Activated naive CD4-positive, alpha-beta T cell treated with anti-CD3 and anti-CD28 coated beads, Interleukin-2, amount 50 U/mL, for 24 hours (primary cell): ENCODE measurements around the gene CPSF4.
A peak's percentile ranks its signal among the peaks of the same experiment; 100 is the strongest.
"Not testable (repeated sequence)": the region's sequence is repeated elsewhere in the genome, so short reads cannot be mapped to it uniquely, and the experiment has no call there.

ENCODE experiments used
- H3K27ac Mint-ChIP-seq: one replicate; pipeline ENCODE4 v1.8.0; 2021; ENCODE audit warnings: mild to moderate bottlenecking, mixed read lengths
- H3K27me3 Mint-ChIP-seq: one replicate; pipeline ENCODE4 v1.8.0; 2021; ENCODE audit warnings: mixed read lengths
- H3K36me3 Mint-ChIP-seq: one replicate; pipeline ENCODE4 v1.8.0; 2021; ENCODE audit warnings: mixed read lengths
- H3K4me1 Mint-ChIP-seq: one replicate; pipeline ENCODE4 v1.8.0; 2021; ENCODE audit warnings: mixed read lengths
- H3K4me3 Mint-ChIP-seq: one replicate; pipeline ENCODE4 v1.8.0; 2021; ENCODE audit warnings: mild to moderate bottlenecking, mixed read lengths
- H3K9me3 Mint-ChIP-seq: one replicate; pipeline ENCODE4 v1.8.0; 2021; ENCODE audit warnings: mixed read lengths

CPSF4 gene

DNA sequence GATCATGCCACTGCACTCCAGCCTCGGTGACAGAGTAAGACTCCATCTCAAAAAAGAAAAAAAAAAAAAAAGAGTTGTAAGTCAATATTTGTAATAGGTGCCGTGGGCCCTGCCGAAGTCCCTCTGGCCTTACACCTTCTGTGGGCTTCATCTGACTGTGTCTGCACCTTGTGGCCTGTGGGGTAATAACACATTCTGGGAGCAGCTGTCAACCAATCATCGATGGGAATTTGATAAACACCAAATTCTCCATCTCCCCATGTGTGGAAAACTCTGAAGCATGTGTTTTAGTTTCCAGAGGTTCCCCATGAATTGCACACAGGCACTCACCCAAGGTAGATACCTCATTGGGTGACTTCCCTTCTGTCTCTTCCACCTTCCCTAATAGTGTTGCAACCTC, 50.5 kb downstream of the CPSF4 start:
- Mint-ChIP-seq H3K9me3 (no peaks in the 10 kb centered on the region), H3K27ac (no peak overlapping the region), H3K4me1 (no peaks in the 10 kb centered on the region), H3K4me3 (no peak overlapping the region), H3K27me3 (no peaks in the 10 kb centered on the region), H3K36me3 (peaks cover 22% of the 10 kb centered on the region)

DNA sequence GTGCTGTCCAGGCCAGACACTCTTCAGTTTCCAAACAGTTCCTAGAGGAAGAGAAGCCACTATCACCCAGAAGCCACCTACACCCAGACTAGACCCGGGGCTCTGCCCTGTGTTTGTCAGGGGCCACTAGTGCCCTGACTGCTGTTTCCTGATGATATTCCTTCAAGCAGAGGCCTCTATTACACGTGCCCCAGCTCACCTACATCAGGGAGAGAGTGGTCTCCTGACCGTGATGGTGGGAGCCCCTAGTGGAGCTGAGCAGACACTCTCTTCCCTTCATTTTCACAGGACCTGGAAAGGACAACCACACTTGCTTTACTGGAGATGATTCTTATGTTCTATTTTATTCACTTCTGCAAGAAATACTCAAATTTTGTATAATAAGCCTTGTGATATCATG, 52.1 kb downstream of the CPSF4 start:
- peaks cover 24% of the 10 kb centered on the region for H3K36me3 Mint-ChIP-seq
- no peaks in the 10 kb centered on the region for H3K9me3 Mint-ChIP-seq
- H3K4me1 Mint-ChIP-seq = no peaks in the 10 kb centered on the region
- H3K4me3 Mint-ChIP-seq = no peak overlapping the region
- H3K27ac Mint-ChIP-seq = no peak overlapping the region
- H3K27me3 Mint-ChIP-seq = no peaks in the 10 kb centered on the region

DNA sequence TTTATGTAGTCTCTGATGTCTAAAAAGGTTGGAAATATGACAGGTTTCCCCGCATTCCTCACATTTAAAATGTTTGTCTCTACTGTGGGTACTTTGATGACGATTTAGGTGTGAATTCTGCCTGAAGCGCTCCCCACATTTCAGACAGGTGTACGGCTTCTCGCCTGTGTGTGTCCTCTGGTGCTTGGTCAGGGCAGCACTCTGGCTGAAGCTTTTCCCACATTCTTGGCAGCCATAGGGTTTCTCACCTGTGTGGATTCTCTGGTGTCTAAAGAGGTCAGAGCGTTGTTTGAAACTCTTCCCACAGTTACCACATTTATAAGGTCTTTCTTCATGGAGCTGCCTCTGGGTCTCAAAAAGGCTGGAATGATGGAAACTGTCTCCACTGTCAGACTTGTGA, 55.1 kb downstream of the CPSF4 start:
- Mint-ChIP-seq H3K27ac (no peak overlapping the region), H3K4me1 (peaks cover 21% of the 10 kb centered on the region), H3K4me3 (no peak overlapping the region), H3K36me3 (peaks cover 34% of the 10 kb centered on the region), H3K9me3 (no peaks in the 10 kb centered on the region), H3K27me3 (no peaks in the 10 kb centered on the region)

DNA sequence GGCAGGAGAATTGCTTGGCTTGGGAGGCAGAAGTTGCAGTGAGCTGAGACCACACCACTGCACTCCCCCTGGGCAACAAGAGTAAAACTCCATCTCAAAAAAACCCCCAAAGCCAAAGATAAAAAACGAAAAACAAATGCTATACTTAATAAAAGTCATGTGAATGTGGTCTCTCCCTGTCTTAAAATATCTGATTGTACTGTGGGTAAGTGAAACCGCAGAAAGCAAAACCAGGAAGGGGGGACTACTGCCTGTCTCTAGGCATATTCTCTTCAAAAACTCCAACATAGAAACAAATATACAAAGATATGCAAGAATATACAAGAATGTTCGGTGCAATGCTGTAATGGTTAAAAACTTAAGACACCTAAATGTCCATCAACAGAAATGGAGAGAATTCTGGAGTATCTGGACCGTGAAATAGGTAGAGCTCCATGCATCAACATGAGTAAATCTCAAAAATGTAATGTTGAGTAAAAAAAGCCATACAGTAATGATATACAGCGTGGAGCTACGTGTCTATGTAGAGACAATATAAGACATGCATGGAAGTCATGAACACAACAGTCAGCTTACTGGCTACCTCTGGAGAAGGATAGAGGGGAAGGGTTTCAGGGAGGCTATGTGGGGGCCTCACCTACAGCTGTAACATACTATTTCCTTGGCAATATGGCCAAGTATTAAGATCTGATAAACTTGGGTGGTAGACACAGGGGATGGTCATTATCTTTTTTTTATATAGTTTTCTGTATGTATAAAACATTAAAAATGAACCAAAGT, 59.2 kb downstream of the CPSF4 start:
- Mint-ChIP-seq H3K4me1 (peaks cover 26% of the 10 kb centered on the region), H3K27me3 (no peaks in the 10 kb centered on the region), H3K36me3 (peaks cover 27% of the 10 kb centered on the region), H3K9me3 (no peaks in the 10 kb centered on the region), H3K4me3 (peak overlapping the region; percentile 99), H3K27ac (peak overlapping the region; percentile 82)

DNA sequence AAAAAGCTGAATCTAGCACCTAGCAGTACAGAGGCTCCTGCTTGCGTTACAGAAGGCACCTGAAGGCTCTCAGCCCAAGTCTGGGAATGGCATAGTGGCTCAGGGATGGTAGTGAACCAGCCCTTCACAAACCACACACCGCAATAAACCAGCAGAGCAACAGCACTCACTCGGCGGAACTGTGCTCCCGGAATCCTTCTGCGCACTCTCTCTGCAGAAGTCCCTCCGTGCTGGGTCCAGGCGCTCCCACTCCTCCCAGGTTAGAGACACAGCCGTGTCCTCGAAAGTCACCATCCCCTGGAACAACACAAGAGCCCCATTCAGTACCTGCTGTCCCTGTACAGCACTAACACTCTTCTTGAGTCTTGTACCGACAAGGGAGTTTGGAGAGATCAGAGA, 59.8 kb downstream of the CPSF4 start:
- H3K4me1 Mint-ChIP-seq = peaks cover 26% of the 10 kb centered on the region

DNA sequence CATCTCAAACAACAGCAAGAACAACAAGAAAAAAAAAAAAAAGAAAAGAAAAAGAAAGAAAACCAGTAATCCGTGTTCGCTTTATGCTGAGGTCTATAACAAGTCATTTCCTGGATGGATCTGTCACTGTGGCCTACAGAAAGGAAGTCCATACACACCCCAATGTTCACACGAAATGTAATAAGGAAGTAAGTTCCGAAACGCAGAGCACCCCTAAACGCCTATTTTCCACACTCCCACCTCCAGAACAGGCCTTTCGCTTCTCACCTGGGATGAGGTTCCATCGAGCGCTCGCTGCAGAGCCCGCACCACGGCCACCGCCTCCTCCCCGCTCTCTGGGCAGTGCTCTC, 60.6 kb downstream of the CPSF4 start:
- H3K4me1 Mint-ChIP-seq = peaks cover 26% of the 10 kb centered on the region
- H3K9me3 Mint-ChIP-seq = no peaks in the 10 kb centered on the region
- H3K27me3 Mint-ChIP-seq = no peaks in the 10 kb centered on the region
- H3K4me3 Mint-ChIP-seq = peak overlapping the region; percentile 99
- peaks cover 13% of the 10 kb centered on the region for H3K36me3 Mint-ChIP-seq
- peak overlapping the region; percentile 99 for H3K27ac Mint-ChIP-seq

More for the DNA sequence above, 59.8 kb downstream of the CPSF4 start:
- H3K27me3 Mint-ChIP-seq = no peaks in the 10 kb centered on the region
- peak overlapping the region; percentile 99 for H3K4me3 Mint-ChIP-seq
- H3K9me3 Mint-ChIP-seq = no peaks in the 10 kb centered on the region
- H3K27ac Mint-ChIP-seq = peak overlapping the region; percentile 47
- peaks cover 21% of the 10 kb centered on the region for H3K36me3 Mint-ChIP-seq

DNA sequence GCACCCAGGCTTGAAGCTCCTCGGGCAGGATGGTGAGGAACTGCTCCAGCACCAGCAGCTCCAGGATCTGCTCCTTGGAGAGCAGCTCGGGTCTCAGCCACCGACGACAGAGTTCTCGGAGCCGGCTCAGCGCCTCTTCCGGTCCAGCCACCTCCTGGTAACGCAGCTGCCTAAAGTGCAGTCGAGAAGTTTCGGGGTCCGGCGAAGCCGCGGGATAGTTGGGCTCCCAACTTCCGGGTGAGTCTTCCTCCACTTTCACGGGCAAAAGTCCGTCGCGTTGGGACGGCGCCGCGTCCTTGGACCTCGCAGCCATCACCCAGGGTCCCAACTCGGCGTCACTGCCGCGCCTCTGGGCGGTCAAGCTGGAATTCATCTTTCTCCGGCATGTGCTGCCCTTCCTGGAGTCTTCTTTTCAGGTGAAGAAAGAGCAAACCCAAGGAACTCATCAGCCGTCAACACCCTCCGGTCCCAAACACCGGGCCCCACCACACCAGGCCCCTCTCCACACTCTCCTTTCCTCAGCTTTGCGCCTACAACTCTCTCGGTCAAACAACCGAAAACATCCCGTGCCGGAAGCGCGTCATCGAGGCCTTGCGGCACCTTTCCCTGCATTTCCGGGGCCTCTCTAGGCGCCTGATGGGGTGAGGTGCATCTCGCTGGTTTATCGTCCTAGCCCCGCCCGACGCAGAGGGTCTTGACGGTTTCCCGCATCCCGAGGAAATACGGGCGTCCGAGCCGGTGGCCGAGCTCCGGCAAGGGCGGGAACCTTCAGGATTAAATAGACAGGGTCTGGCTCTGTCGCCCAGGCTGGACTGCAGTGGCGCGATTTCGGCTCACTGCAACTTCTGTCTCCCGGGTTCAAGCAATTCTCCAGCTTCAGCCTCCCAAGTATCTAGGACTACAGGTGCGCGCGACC, 61.2 kb downstream of the CPSF4 start, which contains the start of gene ZNF394:
TSS of gene ZNF394 (minus strand) at position 561 of the 916 bp plus-strand sequence. CDS start at position 373, 188 bp downstream.
- Mint-ChIP-seq H3K27me3 (no peaks in the 10 kb centered on the region), H3K4me1 (peaks cover 26% of the 10 kb centered on the region), H3K9me3 (no peaks in the 10 kb centered on the region), H3K4me3 (peak within 1 kb of the TSS; percentile 99), H3K36me3 (peaks cover 12% of the 10 kb centered on the region), H3K27ac (peak within 1 kb of the TSS; percentile 99)

DNA sequence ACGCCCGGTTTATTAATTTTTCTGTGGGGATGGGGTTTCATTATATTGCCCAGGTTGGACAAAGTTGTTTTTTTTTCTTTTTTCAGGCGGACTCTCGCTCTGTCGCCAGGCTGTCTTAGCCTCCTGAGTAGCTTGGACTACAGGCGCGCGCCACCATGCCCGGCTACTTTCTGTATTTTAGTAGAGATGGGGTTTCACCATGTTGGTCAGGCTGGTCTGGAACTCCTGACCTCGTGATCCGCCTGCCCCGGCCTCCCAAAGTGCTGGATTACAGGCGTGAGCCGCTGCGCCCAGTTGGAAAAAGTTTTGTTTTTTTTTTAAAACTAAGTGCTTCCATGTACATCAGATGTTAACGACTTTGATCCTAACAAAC, 61.9 kb downstream of the CPSF4 start:
- Mint-ChIP-seq H3K4me1 (peaks cover 29% of the 10 kb centered on the region), H3K36me3 (peaks cover 12% of the 10 kb centered on the region), H3K27ac (peak overlapping the region; percentile 99), H3K4me3 (peak overlapping the region; percentile 99), H3K9me3 (no peaks in the 10 kb centered on the region), H3K27me3 (no peaks in the 10 kb centered on the region)

DNA sequence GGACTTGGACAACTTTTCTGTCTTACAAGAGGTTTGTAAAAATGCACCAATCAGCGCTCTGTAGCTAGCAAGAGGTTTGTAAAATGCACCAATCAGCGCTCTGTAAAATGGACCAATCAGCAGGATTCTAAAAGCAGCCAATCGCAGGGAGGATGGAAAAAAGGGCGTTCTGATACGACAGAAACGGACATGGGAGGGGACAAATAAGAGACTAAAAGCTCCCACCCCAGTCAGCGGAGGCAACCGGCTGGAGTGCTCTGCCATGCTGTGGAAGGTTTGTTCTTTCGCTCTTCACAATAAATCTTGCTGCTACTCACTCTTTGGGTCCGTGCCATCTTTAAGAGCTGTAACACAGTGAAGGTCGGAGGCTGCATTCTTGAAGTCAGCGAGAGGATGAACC, 62.5 kb downstream of the CPSF4 start:
- not testable (repeated sequence) for H3K9me3 Mint-ChIP-seq, H3K27me3 Mint-ChIP-seq, H3K36me3 Mint-ChIP-seq
- H3K4me1 Mint-ChIP-seq = peaks cover 33% of the 10 kb centered on the region
- peak overlapping the region; percentile 15 for H3K27ac Mint-ChIP-seq
- peak overlapping the region; percentile 99 for H3K4me3 Mint-ChIP-seq

DNA sequence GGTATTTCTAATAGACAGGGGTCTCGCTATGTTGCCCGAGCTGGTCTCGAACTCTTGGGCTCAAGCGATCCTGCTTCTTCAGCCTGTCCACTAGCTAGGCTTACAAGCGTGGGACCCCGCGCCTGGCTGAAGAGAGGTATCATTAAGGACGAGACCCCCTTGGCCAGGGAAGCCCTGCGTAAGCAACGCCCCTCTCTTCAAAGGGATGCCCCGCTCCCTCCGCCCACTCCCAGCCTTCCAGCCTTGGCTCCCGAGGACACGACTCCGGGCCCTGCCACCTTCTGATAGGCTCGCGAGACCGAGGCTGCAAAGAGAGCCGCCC, 65.5 kb downstream of the CPSF4 start:
- H3K27me3 Mint-ChIP-seq = no peaks in the 10 kb centered on the region
- peak overlapping the region; percentile 98 for H3K4me3 Mint-ChIP-seq
- H3K27ac Mint-ChIP-seq = peak overlapping the region; percentile 98
- H3K4me1 Mint-ChIP-seq = peaks cover 22% of the 10 kb centered on the region
- no peaks in the 10 kb centered on the region for H3K9me3 Mint-ChIP-seq
- H3K36me3 Mint-ChIP-seq = peaks cover 2% of the 10 kb centered on the region

DNA sequence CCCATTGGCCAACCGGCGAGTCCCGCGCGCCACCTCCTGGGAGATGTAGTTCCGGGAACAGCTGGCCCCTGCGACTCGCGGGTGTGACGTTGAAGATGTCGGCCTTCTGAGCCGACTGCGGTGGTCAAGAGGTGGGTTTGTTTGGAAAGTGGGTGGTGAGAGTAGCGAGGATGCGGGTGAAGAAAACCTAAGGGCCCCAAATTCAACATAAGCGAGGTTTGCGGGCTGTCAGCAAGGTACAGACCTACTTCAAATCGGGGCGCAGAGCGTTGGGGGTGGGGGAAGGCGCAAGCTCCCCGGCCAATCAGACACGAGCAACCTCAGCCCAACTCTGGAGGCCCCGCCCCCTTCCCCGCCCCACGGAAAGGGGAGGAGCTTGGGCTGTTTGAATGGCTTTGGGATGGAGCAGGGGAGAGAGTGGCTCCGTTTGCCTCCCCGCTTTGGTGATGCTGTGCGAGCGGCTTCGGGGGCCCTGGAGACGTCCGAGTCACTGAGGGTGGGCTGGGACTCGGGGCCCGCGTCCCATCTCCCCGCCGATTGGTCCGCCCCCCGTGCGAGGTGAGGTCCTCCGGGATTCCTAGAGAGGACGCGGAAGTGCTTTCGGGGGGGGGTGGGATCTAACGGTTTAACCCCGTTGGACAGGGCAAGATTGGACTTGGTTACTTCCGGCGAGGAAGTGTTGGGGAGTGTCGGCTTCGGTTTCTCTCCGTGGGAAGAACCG, 66.0 kb downstream of the CPSF4 start, which contains the start of gene ZKSCAN5:
TSS of gene ZKSCAN5 (plus strand) at position 60 of the 721 bp plus-strand sequence. CDS start 1,383 bp downstream, outside the sequence.
- H3K27me3 Mint-ChIP-seq = no peaks in the 10 kb centered on the region
- H3K4me3 Mint-ChIP-seq = peak within 1 kb of the TSS; percentile 98
- peak within 1 kb of the TSS; percentile 98 for H3K27ac Mint-ChIP-seq
- no peaks in the 10 kb centered on the region for H3K9me3 Mint-ChIP-seq
- H3K4me1 Mint-ChIP-seq = peaks cover 22% of the 10 kb centered on the region
- H3K36me3 Mint-ChIP-seq = peaks cover 2% of the 10 kb centered on the region

DNA sequence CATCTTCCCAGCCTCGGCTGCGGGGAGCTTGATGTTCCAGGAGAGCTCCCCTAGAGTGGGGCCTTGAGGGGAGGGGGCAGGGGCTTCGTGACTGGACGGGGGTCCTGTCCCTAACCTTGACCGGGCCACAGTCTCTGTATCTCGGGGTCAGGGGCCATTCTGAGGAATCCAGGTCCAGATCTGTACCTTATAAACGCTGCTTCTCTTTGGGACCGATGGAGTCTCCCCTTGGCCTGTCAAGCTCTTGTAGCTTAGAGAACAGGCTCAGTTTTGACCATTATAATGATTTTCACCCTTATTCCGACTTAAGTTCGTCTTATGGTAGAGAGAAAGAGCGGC, 66.5 kb downstream of the CPSF4 start:
- no peaks in the 10 kb centered on the region for H3K27me3 Mint-ChIP-seq
- H3K4me3 Mint-ChIP-seq = peak overlapping the region; percentile 98
- H3K4me1 Mint-ChIP-seq = peaks cover 22% of the 10 kb centered on the region
- H3K9me3 Mint-ChIP-seq = no peaks in the 10 kb centered on the region
- peak overlapping the region; percentile 98 for H3K27ac Mint-ChIP-seq
- no peaks in the 10 kb centered on the region for H3K36me3 Mint-ChIP-seq
